HepG2 (cell line): ENCODE measurements around the gene SIVA1. TPM values are rescaled to one million over a fixed set of nuclear protein-coding genes. Genes with fewer than 3 reads are reported as not detected.

Experiments used
- CREM ChIP-seq, 2 experiments: sonication (generic) in 1 of 2; formaldehyde crosslinking in 1 of 2; IDR thresholded peaks; 2 replicates each; pipeline versions ENCODE4 v1.4.0 to v1.6.1; 2016 to 2020; ENCODE audit warnings: antibody characterized with exemption in 1 of 2, mild to moderate bottlenecking in 1 of 2, missing genetic modification reagents in 1 of 2
- HDAC1 ChIP-seq: sonication (generic); formaldehyde crosslinking; IDR thresholded peaks from 2 replicates; pipeline ENCODE4 v1.5.1; 2020; ENCODE audit warnings: mild to moderate bottlenecking, missing genetic modification reagents
- KAT8 ChIP-seq: IDR thresholded peaks from 2 replicates; pipeline ENCODE4 v1.6.1; 2016; ENCODE audit warnings: missing genetic modification reagents, missing compliant biosample characterization
- MAFK ChIP-seq, 2 experiments: IDR thresholded peaks in 1 of 2; conservative IDR thresholded peaks in 1 of 2; 2 replicates each; pipeline ENCODE4 v1.6.1; 2011; ENCODE audit warnings: improper control_type of control experiment in 2 of 2, low read length in 2 of 2
- MBD4 ChIP-seq: IDR thresholded peaks from 2 replicates; pipeline ENCODE4 v1.6.1; 2012; ENCODE audit warnings: low read length, inconsistent platforms, borderline replicate concordance
- MED8 ChIP-seq: sonication (generic); formaldehyde crosslinking; IDR thresholded peaks from 2 replicates; pipeline ENCODE4 v1.8.1; 2023; ENCODE audit warnings: mild to moderate bottlenecking, missing genetic modification reagents; ENCODE audit not compliant: insufficient replicate concordance
- NFKB2 ChIP-seq: sonication (generic); formaldehyde crosslinking; IDR thresholded peaks from 2 replicates; pipeline ENCODE4 v1.4.0; 2020; ENCODE audit warnings: missing genetic modification reagents, borderline replicate concordance
- SAP130 ChIP-seq: IDR thresholded peaks from 2 replicates; pipeline ENCODE4 v1.6.1; 2016; ENCODE audit warnings: low read depth
- TMF1 ChIP-seq: sonication (generic); formaldehyde crosslinking; IDR thresholded peaks from 2 replicates; pipeline ENCODE4 v1.8.1; 2022; ENCODE audit warnings: low read depth, missing genetic modification reagents
- UBTF ChIP-seq: sonication (generic); formaldehyde crosslinking; IDR thresholded peaks from 2 replicates; pipeline ENCODE4 v1.4.0; 2020; ENCODE audit warnings: mild to moderate bottlenecking, missing genetic modification reagents
- ZFY ChIP-seq: sonication (generic); formaldehyde crosslinking; IDR thresholded peaks from 2 replicates; pipeline ENCODE4 v1.4.0; 2020; ENCODE audit warnings: missing genetic modification reagents
- ZKSCAN1 ChIP-seq: fragments of 150-350 bp; IDR thresholded peaks from 2 replicates; pipeline ENCODE4 v1.6.1; 2014; ENCODE audit warnings: low read length
- ZNF253 ChIP-seq: sonication (generic); formaldehyde crosslinking; IDR thresholded peaks from 2 replicates; pipeline ENCODE4 v1.8.0; 2022; ENCODE audit warnings: mild to moderate bottlenecking, missing genetic modification reagents, borderline replicate concordance
- ZNF446 ChIP-seq: sonication (generic); formaldehyde crosslinking; IDR thresholded peaks from 2 replicates; pipeline ENCODE4 v1.5.0; 2020; ENCODE audit warnings: mild to moderate bottlenecking, missing genetic modification reagents
- ZNF674 ChIP-seq: sonication (generic); formaldehyde crosslinking; IDR thresholded peaks from 2 replicates; pipeline ENCODE4 v1.5.0; 2020; ENCODE audit warnings: low read depth, mild to moderate bottlenecking, missing genetic modification reagents
- ZNF709 ChIP-seq: sonication (generic); formaldehyde crosslinking; IDR thresholded peaks from 2 replicates; pipeline ENCODE4 v1.5.0; 2020; ENCODE audit warnings: mild to moderate bottlenecking, missing genetic modification reagents
- ZSCAN30 ChIP-seq: sonication (generic); formaldehyde crosslinking; IDR thresholded peaks from 2 replicates; pipeline ENCODE4 v1.5.0; 2020; ENCODE audit warnings: mild to moderate bottlenecking, missing genetic modification reagents
- ZSCAN31 ChIP-seq: sonication (generic); formaldehyde crosslinking; IDR thresholded peaks from 2 replicates; pipeline ENCODE4 v1.5.0; 2020; ENCODE audit warnings: low read depth, mild to moderate bottlenecking, missing genetic modification reagents
- polyA plus RNA-seq, 8 experiments: library from polyadenylated mRNA; depleted of rRNA in 3 of 8; stranded (reverse) in 7 of 8; unstranded in 1 of 8; fragments of >200 nt; fragmentation: Illumina TruSeq in 4 of 8; extraction: Trizol in 4 of 8; gene quantifications; 2 replicates each; pipeline versions ENCODE4 v1.2.1 to v1.2.3, GENCODE V29; 2011 to 2016; ENCODE audit warnings: low read depth in 4 of 8, missing spikeins in 1 of 8, mixed read lengths in 1 of 8; ENCODE audit not compliant: insufficient read depth in 1 of 8
- total RNA-seq, 5 experiments: library from RNA; depleted of rRNA; stranded (reverse); fragments of >200 nt; fragmentation: Illumina TruSeq; extraction: Trizol; gene quantifications; 2 replicates each; pipeline ENCODE4 v1.2.3, GENCODE V29; 2016; ENCODE audit warnings: low read depth in 1 of 5
- TF ChIP-seq, protein P1 (sequence below): sonication (generic); formaldehyde crosslinking; IDR thresholded peaks from one replicate; pipeline ENCODE4 v1.5.1; 2020; ENCODE audit warnings: mild to moderate bottlenecking, missing genetic modification reagents; ENCODE audit errors: not compliant biosample characterization

Gene SIVA1
- total and polyA plus RNA-seq, 2 of the 13 experiments (the other 11 are each of a cell fraction or from before 2014, with no cell fraction given), result 123 to 186 TPM

- TF ChIP-seq, protein P1, sequence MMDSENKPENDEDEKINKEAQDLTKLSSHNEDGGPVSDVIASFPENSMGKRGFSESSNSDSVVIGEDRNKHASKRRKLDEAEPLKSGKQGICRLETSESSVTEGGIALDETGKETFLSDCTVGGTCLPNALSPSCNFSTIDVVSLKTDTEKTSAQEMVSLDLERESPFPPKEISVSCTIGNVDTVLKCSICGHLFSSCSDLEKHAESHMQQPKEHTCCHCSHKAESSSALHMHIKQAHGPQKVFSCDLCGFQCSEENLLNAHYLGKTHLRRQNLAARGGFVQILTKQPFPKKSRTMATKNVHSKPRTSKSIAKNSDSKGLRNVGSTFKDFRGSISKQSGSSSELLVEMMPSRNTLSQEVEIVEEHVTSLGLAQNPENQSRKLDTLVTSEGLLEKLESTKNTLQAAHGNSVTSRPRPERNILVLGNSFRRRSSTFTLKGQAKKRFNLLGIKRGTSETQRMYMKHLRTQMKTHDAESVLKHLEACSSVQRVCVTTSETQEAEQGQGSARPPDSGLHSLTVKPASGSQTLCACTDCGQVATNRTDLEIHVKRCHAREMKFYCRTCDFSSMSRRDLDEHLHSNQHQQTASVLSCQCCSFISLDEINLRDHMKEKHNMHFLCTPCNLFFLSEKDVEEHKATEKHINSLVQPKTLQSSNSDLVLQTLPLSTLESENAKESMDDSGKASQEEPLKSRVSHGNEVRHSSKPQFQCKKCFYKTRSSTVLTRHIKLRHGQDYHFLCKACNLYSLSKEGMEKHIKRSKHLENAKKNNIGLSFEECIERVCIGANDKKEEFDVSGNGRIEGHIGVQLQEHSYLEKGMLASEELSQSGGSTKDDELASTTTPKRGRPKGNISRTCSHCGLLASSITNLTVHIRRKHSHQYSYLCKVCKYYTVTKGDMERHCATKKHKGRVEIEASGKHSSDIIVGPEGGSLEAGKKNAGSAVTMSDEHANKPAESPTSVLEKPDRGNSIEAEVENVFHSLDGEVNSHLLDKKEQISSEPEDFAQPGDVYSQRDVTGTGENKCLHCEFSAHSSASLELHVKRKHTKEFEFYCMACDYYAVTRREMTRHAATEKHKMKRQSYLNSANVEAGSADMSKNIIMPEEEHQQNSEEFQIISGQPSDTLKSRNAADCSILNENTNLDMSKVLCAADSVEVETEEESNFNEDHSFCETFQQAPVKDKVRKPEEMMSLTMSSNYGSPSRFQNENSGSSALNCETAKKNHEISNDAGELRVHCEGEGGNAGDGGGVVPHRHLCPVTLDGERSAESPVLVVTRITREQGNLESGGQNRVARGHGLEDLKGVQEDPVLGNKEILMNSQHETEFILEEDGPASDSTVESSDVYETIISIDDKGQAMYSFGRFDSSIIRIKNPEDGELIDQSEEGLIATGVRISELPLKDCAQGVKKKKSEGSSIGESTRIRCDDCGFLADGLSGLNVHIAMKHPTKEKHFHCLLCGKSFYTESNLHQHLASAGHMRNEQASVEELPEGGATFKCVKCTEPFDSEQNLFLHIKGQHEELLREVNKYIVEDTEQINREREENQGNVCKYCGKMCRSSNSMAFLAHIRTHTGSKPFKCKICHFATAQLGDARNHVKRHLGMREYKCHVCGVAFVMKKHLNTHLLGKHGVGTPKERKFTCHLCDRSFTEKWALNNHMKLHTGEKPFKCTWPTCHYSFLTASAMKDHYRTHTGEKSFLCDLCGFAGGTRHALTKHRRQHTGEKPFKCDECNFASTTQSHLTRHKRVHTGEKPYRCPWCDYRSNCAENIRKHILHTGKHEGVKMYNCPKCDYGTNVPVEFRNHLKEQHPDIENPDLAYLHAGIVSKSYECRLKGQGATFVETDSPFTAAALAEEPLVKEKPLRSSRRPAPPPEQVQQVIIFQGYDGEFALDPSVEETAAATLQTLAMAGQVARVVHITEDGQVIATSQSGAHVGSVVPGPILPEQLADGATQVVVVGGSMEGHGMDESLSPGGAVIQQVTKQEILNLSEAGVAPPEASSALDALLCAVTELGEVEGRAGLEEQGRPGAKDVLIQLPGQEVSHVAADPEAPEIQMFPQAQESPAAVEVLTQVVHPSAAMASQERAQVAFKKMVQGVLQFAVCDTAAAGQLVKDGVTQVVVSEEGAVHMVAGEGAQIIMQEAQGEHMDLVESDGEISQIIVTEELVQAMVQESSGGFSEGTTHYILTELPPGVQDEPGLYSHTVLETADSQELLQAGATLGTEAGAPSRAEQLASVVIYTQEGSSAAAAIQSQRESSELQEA (CRISPR knock-in tag), result no peak
- TF ChIP-seq SAP130, result no peak; the same call in none of the 2 replicates
- peak; percentile 23; the same call in 1 of the 2 replicates for TF ChIP-seq NFKB2 (CRISPR knock-in tag)
- TF ChIP-seq MBD4, result no peak
- no peak for TF ChIP-seq CREM (IDR thresholded peaks at IDR 0.05)
- no peak for TF ChIP-seq CREM (CRISPR knock-in tag; IDR thresholded peaks at IDR 0.05)
- TF ChIP-seq ZNF446 (CRISPR knock-in tag), result no peak
- TF ChIP-seq HDAC1, result no peak
- no peak for TF ChIP-seq ZSCAN30 (CRISPR knock-in tag)
- TF ChIP-seq KAT8, result no peak
- no peak for TF ChIP-seq ZNF253 (CRISPR knock-in tag)
- peak; percentile 66; the same call in 1 of the 2 replicates for TF ChIP-seq UBTF (CRISPR knock-in tag)
- TF ChIP-seq ZFY (CRISPR knock-in tag), result peak; percentile 27
- TF ChIP-seq MAFK (conservative IDR thresholded peaks at IDR 0.05 in 1 of 2, IDR thresholded peaks at IDR 0.05 in 1 of 2; ENCODE audit: low read length in 2 of 2), result no peak
- TF ChIP-seq MED8 (CRISPR knock-in tag), result no peak
- TF ChIP-seq ZNF709, result no peak
- no peak for TF ChIP-seq ZKSCAN1
- TF ChIP-seq TMF1, result no peak
- no peak for TF ChIP-seq ZNF674 (CRISPR knock-in tag)
- no peak for TF ChIP-seq ZSCAN31 (CRISPR knock-in tag)
Observed at GRCh38 chr14:104794631-104794992, 41.7 kb downstream of the SIVA1 start (continued).
